SK-MEL-5 (cell line): Measurements from ENCODE around the gene GPR153. TPM values are rescaled to one million over a fixed set of nuclear protein-coding genes. Genes with fewer than 3 reads are reported as not detected.
"Not testable (repeated sequence)": the region's sequence is repeated elsewhere in the genome, so short reads cannot be mapped to it uniquely, and the experiment has no call there.

ENCODE experiments used
- DNase-seq: peaks from one replicate; pipeline ENCODE4 v3.0.0-alpha.2; 2016; ENCODE audit warnings: low read depth, low spot score
- in situ Hi-C: cut with HindIII; loops from 2 replicates; pipeline ENCODE4 v1.10.0; 2016; ENCODE audit warnings: low sequenced_read_pairs, high pct_unique_total_duplicates, low pct_unique_long_range_greater_than_20kb
- polyA plus RNA-seq, 2 experiments: library from polyadenylated mRNA; depleted of rRNA; stranded (reverse); fragments of >200 nt; gene quantifications; 2 replicates each; pipeline ENCODE4 v1.2.3, GENCODE V29; 2015
- total RNA-seq: library from RNA; depleted of rRNA; stranded (reverse); fragments of >200 nt; shearing (Covaris generic); gene quantifications from 2 replicates; pipeline ENCODE4 v1.2.3, GENCODE V29; 2014; rRNA removed

GPR153 gene
- total RNA-seq: 3.4 and 4.7 TPM in 2 replicates
- 5.4 and 6.4 TPM in 2 replicates for polyA plus RNA-seq (2015; cell fraction: cytosol; rRNA removed)
- polyA plus RNA-seq (2015; cell fraction: nucleus; rRNA removed): 8.2 and 8.7 TPM in 2 replicates

- DNase-seq: peak; percentile 43
- in situ Hi-C loops: no loop called here
Observed at GRCh38 chr1:6260961-6261614, at the start of gene GPR153. Gene GPR153, minus strand, starts transcription at chr1:6261098. Its CDS starts 6,193 bp downstream, at chr1:6254905.

GRCh38 chr1:6310116-6310848, 49.4 kb upstream of the GPR153 start:
- no peak for DNase-seq
- in situ Hi-C loops: no loop called here

GRCh38 chr1:6309564-6309963, 48.7 kb upstream of the GPR153 start:
- in situ Hi-C loops: no loop called here
- no peak for DNase-seq

GRCh38 chr1:6308449-6308848, 47.6 kb upstream of the GPR153 start:
- in situ Hi-C loops: no loop called here
- DNase-seq: no peak

GRCh38 chr1:6307682-6308081, 46.8 kb upstream of the GPR153 start:
- in situ Hi-C loops, DNase-seq: not testable (repeated sequence)

GRCh38 chr1:6307099-6307498, 46.2 kb upstream of the GPR153 start:
- in situ Hi-C loops: no loop called here
- no peak for DNase-seq

GRCh38 chr1:6303397-6304012, 42.6 kb upstream of the GPR153 start:
- in situ Hi-C loops: no loop called here
- DNase-seq: no peak

- in situ Hi-C loops: no loop called here
Observed at GRCh38 chr1:6302568-6302967, 41.7 kb upstream of the GPR153 start.

GRCh38 chr1:6301526-6301925, 40.6 kb upstream of the GPR153 start:
- no peak for DNase-seq
- in situ Hi-C loops: no loop called here

More at GRCh38 chr1:6302568-6302967, 41.7 kb upstream of the GPR153 start:
- no peak for DNase-seq

- no peak for DNase-seq
- in situ Hi-C loops: no loop called here
Observed at GRCh38 chr1:6300342-6301048, 39.6 kb upstream of the GPR153 start.

GRCh38 chr1:6299557-6300165, 38.8 kb upstream of the GPR153 start:
- no peak for DNase-seq
- in situ Hi-C loops: no loop called here

GRCh38 chr1:6298940-6299465, 38.1 kb upstream of the GPR153 start:
- in situ Hi-C loops: no loop called here
- no peak for DNase-seq

GRCh38 chr1:6298530-6298929, 37.6 kb upstream of the GPR153 start:
- DNase-seq: no peak
- in situ Hi-C loops: no loop called here

GRCh38 chr1:6295910-6296309, 35.0 kb upstream of the GPR153 start:
- no peak for DNase-seq
- in situ Hi-C loops: no loop called here

GRCh38 chr1:6294890-6295556, 34.1 kb upstream of the GPR153 start:
- DNase-seq: no peak
- in situ Hi-C loops: no loop called here

GRCh38 chr1:6294080-6294889, 33.4 kb upstream of the GPR153 start:
- DNase-seq: no peak
- in situ Hi-C loops: no loop called here
